K562 (cell line): Measurements from ENCODE around the gene CRYBG1. TPM values are rescaled to one million over a fixed set of nuclear protein-coding genes. Genes with fewer than 3 reads are reported as not detected.
"Not testable (repeated sequence)": the region's sequence is repeated elsewhere in the genome, so short reads cannot be mapped to it uniquely, and the experiment has no call there.

Experiments used
- ATAC-seq: fragments of 200-7000 bp; cut with Tn5 transposase; 3 replicates; pipeline ENCODE4 v1.9.1; 2020; ENCODE audit warnings: moderate library complexity
- BruUV-seq: library from RNA; stranded (reverse); fragments of 400-500 nt; replicated peaks from 2 replicates; lab custom pipeline; 2021; lab: Mats Ljungman, UMichigan
- CTCF ChIA-PET: fragments of 300-600 bp; formaldehyde crosslinking; extraction: SDS; loops from one replicate; lab custom pipeline; 2021; ENCODE audit warnings: low intra/inter-chr PET ratio; lab: Yijun Ruan, JAX
- POLR2A ChIA-PET: fragments of 300-600, 350-650 bp; sonication (Branson Sonifier 250); formaldehyde crosslinking; extraction: SDS; loops from one replicate; lab custom pipeline; 2021; ENCODE audit warnings: antibody characterized with exemption, inconsistent platforms; lab: Yijun Ruan, JAX
- DNase-seq, 4 experiments: peaks; one replicate each; pipeline versions ENCODE4 v3.0.0 to v3.0.0-alpha.2; 2011 to 2018; ENCODE audit warnings: low spot score in 3 of 4, mixed read lengths in 3 of 4; ENCODE audit errors: extremely low read depth in 1 of 4
- FAIRE-seq: peaks from 2 replicates; lab custom pipeline; 2011; peaks lifted over from hg19 to GRCh38; lab: Jason Lieb, UNC
- H2AFZ ChIP-seq: 2 replicates; pipeline ENCODE4 v1.6.0; 2011; ENCODE audit warnings: low read depth, low read length, control low read depth, inconsistent platforms
- H3K27ac ChIP-seq: fragments of 200-600 bp; 3 replicates; pipeline ENCODE4 v1.8.0; 2011; ENCODE audit warnings: low read depth, mild to moderate bottlenecking, control low read depth, inconsistent platforms, low read length, moderate library complexity, mixed read lengths; ENCODE audit errors: extremely low read depth
- H3K27me3 ChIP-seq, 2 experiments: fragments of 300-600 bp in 1 of 2; 2 replicates in 1 of 2; 3 replicates in 1 of 2; pipeline versions ENCODE4 v1.6.0 to v1.8.0; 2011; ENCODE audit warnings: inconsistent platforms in 2 of 2, low read length in 2 of 2, mild to moderate bottlenecking in 1 of 2, mixed read lengths in 1 of 2, moderate library complexity in 1 of 2; ENCODE audit not compliant: control insufficient read depth in 2 of 2, insufficient read depth in 2 of 2
- H3K36me3 ChIP-seq: fragments of 300-600 bp; 3 replicates; pipeline ENCODE4 v1.8.0; 2011; ENCODE audit warnings: mild to moderate bottlenecking, low read length, inconsistent platforms; ENCODE audit not compliant: control insufficient read depth, insufficient read depth
- H3K4me1 ChIP-seq, 2 experiments: fragments of 200-600 bp in 1 of 2; replicated peaks in 1 of 2; 2 replicates in 1 of 2; 3 replicates in 1 of 2; pipeline versions ENCODE4 v1.5.1 to v1.8.0; 2011; ENCODE audit warnings: inconsistent platforms in 2 of 2, low read length in 2 of 2, mild to moderate bottlenecking in 1 of 2, mixed read lengths in 1 of 2, moderate library complexity in 1 of 2; ENCODE audit not compliant: control insufficient read depth in 2 of 2, insufficient read depth in 2 of 2
- H3K4me2 ChIP-seq: 2 replicates; pipeline ENCODE4 v1.6.1; 2011; ENCODE audit warnings: low read length, control low read depth, inconsistent platforms, mixed read lengths; ENCODE audit not compliant: insufficient read depth
- H3K4me3 ChIP-seq: fragments of 200-600 bp; sonication (generic), shearing (Covaris generic); 2 replicates; pipeline ENCODE4 v1.5.1; 2016; ENCODE audit warnings: control low read depth, inconsistent platforms
- H3K79me2 ChIP-seq: fragments of 200-600 bp; 3 replicates; pipeline ENCODE4 v1.8.0; 2011; ENCODE audit warnings: low read length, inconsistent platforms; ENCODE audit not compliant: control insufficient read depth, insufficient read depth
- H3K9ac ChIP-seq, 2 experiments: 2 replicates each; pipeline versions ENCODE4 v1.6.0 to v1.6.1; 2011; ENCODE audit warnings: low read depth in 2 of 2, low read length in 2 of 2, control low read depth in 1 of 2, inconsistent platforms in 1 of 2, mild to moderate bottlenecking in 1 of 2, mixed read lengths in 1 of 2; ENCODE audit not compliant: insufficient read depth in 1 of 2
- H3K9me1 ChIP-seq: one replicate; pipeline ENCODE4 v1.6.0; 2011; ENCODE audit warnings: inconsistent platforms, mild to moderate bottlenecking, low read length, moderate library complexity; ENCODE audit not compliant: control insufficient read depth, insufficient read depth
- H3K9me3 ChIP-seq: replicated peaks from 2 replicates; pipeline ENCODE4 v1.5.1; 2011; ENCODE audit warnings: low read depth, low read length, inconsistent platforms; ENCODE audit not compliant: control insufficient read depth, insufficient read depth
- H4K20me1 ChIP-seq: replicated peaks from 2 replicates; pipeline ENCODE4 v1.6.1; 2011; ENCODE audit warnings: low read length, inconsistent platforms, mixed read lengths; ENCODE audit not compliant: control insufficient read depth, insufficient read depth
- C11orf30 ChIP-seq: fragments of 450-650 bp; IDR thresholded peaks from 2 replicates; pipeline ENCODE4 v1.6.1; 2016; ENCODE audit warnings: low read depth, mild to moderate bottlenecking
- FOXA3 ChIP-seq, 2 experiments: fragments of 450-650 bp in 1 of 2; sonication (generic) in 1 of 2; formaldehyde crosslinking; IDR thresholded peaks in 1 of 2; conservative IDR thresholded peaks in 1 of 2; 2 replicates each; pipeline versions ENCODE4 v1.4.0 to v1.8.0; 2020 to 2022; ENCODE audit warnings: mild to moderate bottlenecking in 2 of 2, missing genetic modification reagents in 1 of 2
- MAFG ChIP-seq: fragments of 450-650 bp; conservative IDR thresholded peaks from 2 replicates; pipeline ENCODE4 v1.6.1; 2016; ENCODE audit warnings: missing genetic modification characterization, missing compliant biosample characterization
- NFE2 ChIP-seq: IDR thresholded peaks from 2 replicates; pipeline ENCODE4 v1.6.1; 2014; ENCODE audit warnings: antibody characterized with exemption, low read depth
- YY1 ChIP-seq, 3 experiments: IDR thresholded peaks; 2 replicates each; pipeline ENCODE4 v1.6.1; 2011; ENCODE audit warnings: low read length in 2 of 3, mild to moderate bottlenecking in 2 of 3, moderate library complexity in 2 of 3, borderline replicate concordance in 1 of 3, control low read depth in 1 of 3, low read depth in 1 of 3; ENCODE audit not compliant: insufficient read depth in 3 of 3, insufficient replicate concordance in 2 of 3, control insufficient read depth in 1 of 3, insufficient read length in 1 of 3; ENCODE audit errors: extremely low read depth in 1 of 3
- ZNF316 ChIP-seq: fragments of 450-650 bp; IDR thresholded peaks from 2 replicates; pipeline ENCODE4 v1.6.1; 2016
- WGBS: fragments of 100-300 bp; shearing (Covaris generic); methylation state at CpG from one replicate; pipeline ENCODE4 v1.1.6; 2016; ENCODE audit warnings: low coverage, mixed read lengths; ENCODE audit not compliant: insufficient coverage; ENCODE audit errors: missing lambda C conversion rate; 5-methylcytosine and 5-hydroxymethylcytosine counted together
- in situ Hi-C: fragments of 300-500 bp; cut with MboI; formaldehyde crosslinking; loops from 4 replicates; pipeline ENCODE4 v1.15.0; 2018; ENCODE audit warnings: inconsistent platforms, mixed read lengths
- intact Hi-C: fragments of 100-400 bp; cut with micrococcal nuclease; formaldehyde crosslinking; loops from 2 replicates; pipeline ENCODE4 v1.14.2; 2022
- polyA plus RNA-seq, 8 experiments: library from polyadenylated mRNA; depleted of rRNA in 4 of 8; stranded (reverse) in 5 of 8; unstranded in 3 of 8; fragments of >200 nt; fragmentation: Nextera tagmentation in 2 of 8; fragmentation: Illumina TruSeq in 1 of 8; extraction: Ambion mirVana in 2 of 8; extraction: Trizol in 1 of 8; gene quantifications; 2 replicates each; pipeline versions ENCODE4 v1.2.1 to v1.2.3, GENCODE V29; 2011 to 2014; ENCODE audit warnings: inconsistent platforms in 1 of 8, missing spikeins in 1 of 8
- total RNA-seq, 7 experiments: library from RNA; depleted of rRNA in 6 of 7; stranded (reverse); fragments of >200 nt in 6 of 7; fragmentation: Illumina TruSeq in 2 of 7; extraction: Trizol in 2 of 7; gene quantifications; 2 replicates each; pipeline versions ENCODE4 v1.2.1 to v1.2.3, GENCODE V29; 2011 to 2021; ENCODE audit warnings: low replicate concordance in 1 of 7

CRYBG1 gene
- total and polyA plus RNA-seq, 9 of the 15 experiments (the other 6 are each of a cell fraction or from before 2014, with no cell fraction given): 0.07 to 0.47 (median 0.11) TPM

- H3K79me2 ChIP-seq, H3K4me1 ChIP-seq, FAIRE-seq, ATAC-seq, H3K27ac ChIP-seq, H3K4me3 ChIP-seq, H3K27me3 ChIP-seq, H3K9ac ChIP-seq, intact Hi-C loops, H4K20me1 ChIP-seq, H3K9me1 ChIP-seq, CTCF ChIA-PET, in situ Hi-C loops, POLR2A ChIA-PET, H3K9me3 ChIP-seq, H3K36me3 ChIP-seq, BruUV-seq: not testable (repeated sequence)
- TF ChIP-seq C11orf30 (peak; percentile 63), MAFG (peak; percentile 56), FOXA3 (CRISPR knock-in tag; conservative IDR thresholded peaks at IDR 0.05 in 1 of 2, IDR thresholded peaks at IDR 0.05 in 1 of 2) (peak in 1 of 2 experiments; percentile 60; a peak in 1 of 4 replicates), NFE2 (peak; percentile 71), ZNF316 (peak; percentile 61), YY1 (IDR thresholded peaks at IDR 0.05; ENCODE audit: borderline replicate concordance in 1 of 3, control insufficient read depth in 1 of 3, extremely low read depth in 1 of 3, insufficient read depth in 3 of 3, insufficient read length in 1 of 3, insufficient replicate concordance in 2 of 3, low read depth in 1 of 3, low read length in 2 of 3) (peak in 1 of 3 experiments; percentile 40)
- Histone ChIP-seq H2AFZ (peak overlapping the region; percentile 72; the same call in 1 of the 2 replicates), H3K4me2 (peak overlapping the region; percentile 46)
- 7% methylated on average over 3 of the region's 5 CpGs for WGBS
- peak in 1 of 4 experiments; percentile 31 for DNase-seq
Observed at GRCh38 chr6:106405044-106405443, 44.5 kb downstream of the CRYBG1 start.
